ENCODE measurements around the gene TRMT6. TPM values are rescaled to one million over a fixed set of nuclear protein-coding genes. Genes with fewer than 3 reads are reported as not detected.

Gene TRMT6, protein sequence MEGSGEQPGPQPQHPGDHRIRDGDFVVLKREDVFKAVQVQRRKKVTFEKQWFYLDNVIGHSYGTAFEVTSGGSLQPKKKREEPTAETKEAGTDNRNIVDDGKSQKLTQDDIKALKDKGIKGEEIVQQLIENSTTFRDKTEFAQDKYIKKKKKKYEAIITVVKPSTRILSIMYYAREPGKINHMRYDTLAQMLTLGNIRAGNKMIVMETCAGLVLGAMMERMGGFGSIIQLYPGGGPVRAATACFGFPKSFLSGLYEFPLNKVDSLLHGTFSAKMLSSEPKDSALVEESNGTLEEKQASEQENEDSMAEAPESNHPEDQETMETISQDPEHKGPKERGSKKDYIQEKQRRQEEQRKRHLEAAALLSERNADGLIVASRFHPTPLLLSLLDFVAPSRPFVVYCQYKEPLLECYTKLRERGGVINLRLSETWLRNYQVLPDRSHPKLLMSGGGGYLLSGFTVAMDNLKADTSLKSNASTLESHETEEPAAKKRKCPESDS
- 8.2 and 9.7 TPM in 2 replicates for total RNA-seq (2014; rRNA removed; shearing (Covaris generic))
- polyA plus RNA-seq (2016; fragmentation: Nextera tagmentation; extraction: Ambion mirVana), result 10.3 and 10.7 TPM in 2 replicates

DNA sequence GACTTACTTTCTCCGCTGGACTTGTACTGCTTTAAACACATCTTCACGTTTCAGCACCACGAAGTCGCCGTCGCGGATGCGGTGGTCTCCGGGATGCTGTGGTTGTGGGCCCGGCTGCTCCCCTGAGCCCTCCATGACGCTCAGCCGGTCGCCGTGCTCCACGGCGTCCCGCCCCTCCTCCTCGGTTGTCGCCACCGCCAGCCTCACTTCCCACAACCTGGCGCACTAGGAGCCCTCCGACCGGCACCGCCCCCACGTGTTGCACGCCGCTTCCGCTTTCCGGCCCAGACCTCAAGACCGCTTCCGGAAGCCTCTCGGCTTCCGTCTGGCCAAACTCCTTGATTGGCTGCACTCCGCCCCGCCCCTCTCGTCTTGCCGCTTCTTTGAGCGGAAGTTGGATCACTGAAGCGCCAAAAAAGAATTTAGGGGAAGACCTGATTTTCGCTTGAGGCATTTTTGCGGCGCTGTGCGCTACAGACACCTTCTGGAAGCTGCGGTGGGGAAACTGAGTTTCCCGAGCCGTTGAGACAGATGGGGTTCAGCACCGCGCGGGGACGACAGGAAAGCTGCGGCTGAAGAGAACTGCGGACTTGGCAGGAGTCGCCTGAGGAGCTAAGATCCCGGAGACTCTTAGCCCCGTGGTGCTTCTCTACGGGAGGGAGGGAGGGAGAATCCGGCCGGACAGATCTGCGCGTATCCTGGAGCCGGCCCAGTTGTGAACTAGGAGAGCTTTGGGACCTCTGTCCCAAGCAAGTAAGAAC lies at the start of gene TRMT6, which contains the start of gene MCM8:
Gene TRMT6, minus strand, starts transcription at position 263 of the 761 bp plus-strand sequence. Its CDS starts 128 bp downstream, at position 135.
Gene MCM8, plus strand, starts transcription at position 382 of the 761 bp plus-strand sequence. CDS start 1,364 bp downstream, outside the sequence.
- peaks cover 15% of the 10 kb centered on the region for H3F3A ChIP-seq (ENCODE audit: insufficient read depth)
- peak within 1 kb of the TSS; percentile 94 for H2AFZ ChIP-seq
- peak within 1 kb of the TSS; percentile 66 for H3K27ac ChIP-seq
- in situ Hi-C loops (cut with MboI), result no loop called here
- H4K20me1 ChIP-seq (ENCODE audit: insufficient read depth), result no peaks in the 10 kb centered on the region
- peaks cover 10% of the 10 kb centered on the region; the same call in 1 of the 2 replicates for H3K36me3 ChIP-seq (ENCODE audit: low read depth)
- no peaks in the 10 kb centered on the region for H3K9me2 ChIP-seq (ENCODE audit: insufficient read depth)
- H3K4me1 ChIP-seq (ENCODE audit: insufficient read depth), result peaks cover 16% of the 10 kb centered on the region
- peak within 1 kb of the TSS; percentile 92 for H3K4me3 ChIP-seq
- WGBS, 2 experiments (ENCODE audit: low coverage in 1 of 2, low lambda C conversion rate in 2 of 2, missing lambda C conversion rate in 2 of 2), result 1 to 2% methylated on average over 57 to 61 of the region's 61 CpGs
- no peaks in the 10 kb centered on the region for H3K9me3 ChIP-seq (ENCODE audit: low read depth)
- TF ChIP-seq EZH2 (IDR thresholded peaks at IDR 0.05; ENCODE audit: insufficient read depth, poor library complexity, severe bottlenecking) (no peak), EZH2phosphoT487 (IDR thresholded peaks at IDR 0.05; ENCODE audit: insufficient read depth, low read depth) (no peak)
- peak; percentile 99 for DNase-seq
- peaks cover 46% of the 10 kb centered on the region for H3K79me2 ChIP-seq (ENCODE audit: insufficient read depth)
- peak within 1 kb of the TSS; percentile 95 for H3K4me2 ChIP-seq (ENCODE audit: unreplicated experiment)
- H3K9ac ChIP-seq, result peak within 1 kb of the TSS; percentile 82
- H3K27me3 ChIP-seq (replicated peaks; ENCODE audit: insufficient read depth), result no peaks in the 10 kb centered on the region

DNA sequence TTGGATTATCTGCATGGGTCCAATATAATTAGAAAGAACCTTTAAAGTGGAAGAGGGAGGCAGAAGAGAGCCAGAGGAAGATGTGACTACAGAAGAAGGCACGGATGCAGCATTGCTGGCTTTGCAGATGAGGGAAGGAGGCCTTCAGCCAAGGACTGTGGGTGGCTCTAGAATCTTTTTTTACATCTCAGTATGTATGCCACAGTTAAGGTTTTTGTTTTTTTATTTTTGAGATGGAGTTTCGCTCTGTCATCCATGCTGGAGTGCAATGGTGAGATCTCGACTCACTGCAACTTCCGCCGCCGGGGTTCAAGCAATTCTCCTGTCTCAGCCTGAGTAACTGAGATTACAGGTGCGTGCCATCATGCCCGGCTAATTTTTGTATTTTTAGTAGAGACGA lies 49.5 kb upstream of the TRMT6 start:
- H3K9me3 ChIP-seq (ENCODE audit: low read depth), result no peaks in the 10 kb centered on the region
- 0 out of 2 replicates have a peak, but pooled peaks cover 5% of the 10 kb centered on the region for H3F3A ChIP-seq (ENCODE audit: insufficient read depth)
- H3K79me2 ChIP-seq (ENCODE audit: insufficient read depth), result no peaks in the 10 kb centered on the region

DNA sequence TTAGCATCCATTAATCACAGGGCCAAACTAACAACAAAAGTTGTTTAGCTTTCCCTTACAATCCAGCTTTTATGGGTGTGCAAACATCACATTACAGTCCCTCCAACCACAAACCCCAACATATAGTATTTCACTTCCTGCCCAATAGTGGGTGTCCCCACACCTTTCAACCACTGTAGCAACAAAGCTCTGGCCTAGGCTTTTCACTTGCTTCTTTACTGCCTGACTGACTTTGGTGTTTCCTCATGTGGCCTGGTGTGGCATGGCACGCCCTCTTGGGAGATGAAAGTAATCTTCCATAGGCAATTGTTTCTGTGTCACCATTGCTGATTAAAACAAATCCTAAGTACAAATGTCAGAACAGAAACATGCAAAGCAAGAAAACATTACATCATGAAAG lies 46.4 kb upstream of the TRMT6 start:
- Histone ChIP-seq H3K9me3 (ENCODE audit: low read depth) (no peaks in the 10 kb centered on the region), H3K9me2 (ENCODE audit: insufficient read depth) (no peaks in the 10 kb centered on the region), H2AFZ (no peak overlapping the region), H4K20me1 (ENCODE audit: insufficient read depth) (no peaks in the 10 kb centered on the region), H3F3A (ENCODE audit: insufficient read depth) (peaks cover 4% of the 10 kb centered on the region; the same call in 1 of the 2 replicates), H3K27me3 (replicated peaks; ENCODE audit: insufficient read depth) (no peaks in the 10 kb centered on the region), H3K79me2 (ENCODE audit: insufficient read depth) (no peaks in the 10 kb centered on the region), H3K27ac (no peak overlapping the region), H3K4me3 (no peak overlapping the region), H3K4me2 (ENCODE audit: unreplicated experiment) (no peak overlapping the region), H3K4me1 (ENCODE audit: insufficient read depth) (peaks cover 10% of the 10 kb centered on the region), H3K9ac (no peak overlapping the region), H3K36me3 (ENCODE audit: low read depth) (no peaks in the 10 kb centered on the region)
- in situ Hi-C loops (cut with MboI), result no loop called here
- TF ChIP-seq EZH2 (IDR thresholded peaks at IDR 0.05; ENCODE audit: insufficient read depth, poor library complexity, severe bottlenecking) (no peak), EZH2phosphoT487 (IDR thresholded peaks at IDR 0.05; ENCODE audit: insufficient read depth, low read depth) (no peak)
- 97 to 100% methylated on average over 1 of the region's 1 CpG for WGBS, 2 experiments (ENCODE audit: low coverage in 1 of 2, low lambda C conversion rate in 2 of 2, missing lambda C conversion rate in 2 of 2)
- DNase-seq, result no peak

More for the DNA sequence above, 49.5 kb upstream of the TRMT6 start:
- 94% methylated on average over 9 of the region's 9 CpGs for WGBS, 2 experiments (ENCODE audit: low coverage in 1 of 2, low lambda C conversion rate in 2 of 2, missing lambda C conversion rate in 2 of 2)
- TF ChIP-seq EZH2phosphoT487 (IDR thresholded peaks at IDR 0.05; ENCODE audit: insufficient read depth, low read depth), result no peak
- no peak for TF ChIP-seq EZH2 (IDR thresholded peaks at IDR 0.05; ENCODE audit: insufficient read depth, poor library complexity, severe bottlenecking)
- Histone ChIP-seq H3K36me3 (ENCODE audit: low read depth) (no peaks in the 10 kb centered on the region), H3K4me1 (ENCODE audit: insufficient read depth) (no peaks in the 10 kb centered on the region), H2AFZ (no peak overlapping the region), H3K9ac (no peak overlapping the region), H4K20me1 (ENCODE audit: insufficient read depth) (no peaks in the 10 kb centered on the region), H3K27me3 (replicated peaks; ENCODE audit: insufficient read depth) (no peaks in the 10 kb centered on the region), H3K27ac (no peak overlapping the region), H3K9me2 (ENCODE audit: insufficient read depth) (no peaks in the 10 kb centered on the region), H3K4me3 (no peak overlapping the region), H3K4me2 (ENCODE audit: unreplicated experiment) (no peak overlapping the region)
- DNase-seq, result no peak
- in situ Hi-C loops (cut with MboI), result no loop called here
